Measurements from ENCODE around the gene DYNLRB1. TPM values are rescaled to one million over a fixed set of nuclear protein-coding genes. Genes with fewer than 3 reads are reported as not detected.
"Not testable (repeated sequence)": the region's sequence is repeated elsewhere in the genome, so short reads cannot be mapped to it uniquely, and the experiment has no call there.

The DYNLRB1 gene
- total RNA-seq, 1 experiment from 2014 or later = 177 TPM

GRCh38 chr20:34493646-34494045, 22.6 kb upstream of the DYNLRB1 start:
- no peak overlapping the region for H3K4me2 ChIP-seq (ENCODE audit: low read length)
- TF ChIP-seq EZH2phosphoT487 (IDR thresholded peaks at IDR 0.05; ENCODE audit: borderline replicate concordance, low read length) = no peak
- no peak for TF ChIP-seq CTCF (conservative IDR thresholded peaks at IDR 0.05; ENCODE audit: low read depth, low read length)
- TF ChIP-seq EZH2 (IDR thresholded peaks at IDR 0.05; ENCODE audit: low read length, unreplicated experiment) = no peak
- ChIA-PET POLR2A (ENCODE audit: unreplicated experiment) (no interaction called here), CTCF (no interaction called here)
- no peaks in the 10 kb centered on the region for H3K4me1 ChIP-seq (ENCODE audit: insufficient read depth, low read length)
- H2AFZ ChIP-seq (ENCODE audit: low read length) = no peak overlapping the region
- no peaks in the 10 kb centered on the region for H3K27me3 ChIP-seq (ENCODE audit: low read length)
- H3K9ac ChIP-seq (ENCODE audit: low read length) = no peak overlapping the region
- no peaks in the 10 kb centered on the region for H3K79me2 ChIP-seq (ENCODE audit: low read length)
- intact Hi-C loops (cut with micrococcal nuclease) = no loop called here
- H3K36me3 ChIP-seq (ENCODE audit: low read depth, low read length) = peaks cover 52% of the 10 kb centered on the region
- H3F3A ChIP-seq (ENCODE audit: low read length, unreplicated experiment) = no peaks in the 10 kb centered on the region
- ATAC-seq (no peak), DNase-seq (no peak)
- H3K27ac ChIP-seq (ENCODE audit: low read length) = no peak overlapping the region
- peaks cover 4% of the 10 kb centered on the region; the same call in 1 of the 2 replicates for H4K20me1 ChIP-seq (ENCODE audit: low read length)
- BruUV-seq (replicated peaks) = no TSS peak
- H3K9me2 ChIP-seq (replicated peaks; ENCODE audit: low read length) = no peaks in the 10 kb centered on the region
- no peak overlapping the region for H3K4me3 ChIP-seq (ENCODE audit: low read length)
- no peaks in the 10 kb centered on the region for H3K9me3 ChIP-seq (ENCODE audit: low read length)

- DNase-seq = no peak
- intact Hi-C loops (cut with micrococcal nuclease) = no loop called here
- H3K27me3 ChIP-seq (ENCODE audit: low read length) = no peaks in the 10 kb centered on the region
- TF ChIP-seq EZH2phosphoT487 (IDR thresholded peaks at IDR 0.05; ENCODE audit: borderline replicate concordance, low read length) (no peak), EZH2 (IDR thresholded peaks at IDR 0.05; ENCODE audit: low read length, unreplicated experiment) (no peak), CTCF (conservative IDR thresholded peaks at IDR 0.05; ENCODE audit: low read depth, low read length) (no peak)
- no peaks in the 10 kb centered on the region for H3K4me1 ChIP-seq (ENCODE audit: insufficient read depth, low read length)
- ATAC-seq = no peak
- H3K9ac ChIP-seq (ENCODE audit: low read length) = no peak overlapping the region
- H3K9me2 ChIP-seq (replicated peaks; ENCODE audit: low read length) = no peaks in the 10 kb centered on the region
- POLR2A ChIA-PET (ENCODE audit: unreplicated experiment) = interaction anchor here (0.6 kb wide), 1 partner anchor 28 kb away, joined by 5 read pairs; no protein-coding TSS in a partner anchor
- peaks cover 46% of the 10 kb centered on the region for H3K36me3 ChIP-seq (ENCODE audit: low read depth, low read length)
- no TSS peak for BruUV-seq (replicated peaks)
- CTCF ChIA-PET = no interaction called here
- H3K27ac ChIP-seq (ENCODE audit: low read length) = no peak overlapping the region
- H4K20me1 ChIP-seq (ENCODE audit: low read length) = peaks cover 4% of the 10 kb centered on the region; the same call in 1 of the 2 replicates
- no peak overlapping the region for H3K4me2 ChIP-seq (ENCODE audit: low read length)
- no peak overlapping the region for H3K4me3 ChIP-seq (ENCODE audit: low read length)
- no peaks in the 10 kb centered on the region for H3F3A ChIP-seq (ENCODE audit: low read length, unreplicated experiment)
- H3K9me3 ChIP-seq (ENCODE audit: low read length) = no peaks in the 10 kb centered on the region
- no peak overlapping the region for H2AFZ ChIP-seq (ENCODE audit: low read length)
- peaks cover under 1% of the 10 kb centered on the region; the same call in 1 of the 2 replicates for H3K79me2 ChIP-seq (ENCODE audit: low read length)
These were observed 20.9 kb upstream of the DYNLRB1 start for GRCh38 chr20:34495307-34495706.

- no peak for TF ChIP-seq EZH2 (IDR thresholded peaks at IDR 0.05; ENCODE audit: low read length, unreplicated experiment)
- no peak for TF ChIP-seq CTCF (conservative IDR thresholded peaks at IDR 0.05; ENCODE audit: low read depth, low read length)
- TF ChIP-seq EZH2phosphoT487 (IDR thresholded peaks at IDR 0.05; ENCODE audit: borderline replicate concordance, low read length) = no peak
- H2AFZ ChIP-seq (ENCODE audit: low read length) = no peak overlapping the region
- peaks cover 4% of the 10 kb centered on the region; the same call in 1 of the 2 replicates for H4K20me1 ChIP-seq (ENCODE audit: low read length)
- no peak overlapping the region for H3K4me3 ChIP-seq (ENCODE audit: low read length)
- POLR2A ChIA-PET (ENCODE audit: unreplicated experiment) = no interaction called here
- no TSS peak for BruUV-seq (replicated peaks)
- H3F3A ChIP-seq (ENCODE audit: low read length, unreplicated experiment) = no peaks in the 10 kb centered on the region
- no peak overlapping the region for H3K4me2 ChIP-seq (ENCODE audit: low read length)
- H3K79me2 ChIP-seq (ENCODE audit: low read length) = peaks cover 7% of the 10 kb centered on the region; the same call in 1 of the 2 replicates
- H3K9ac ChIP-seq (ENCODE audit: low read length) = no peak overlapping the region
- CTCF ChIA-PET = no interaction called here
- intact Hi-C loops (cut with micrococcal nuclease) = no loop called here
- peaks cover 47% of the 10 kb centered on the region for H3K36me3 ChIP-seq (ENCODE audit: low read depth, low read length)
- DNase-seq (no peak), ATAC-seq (no peak)
- no peaks in the 10 kb centered on the region for H3K9me3 ChIP-seq (ENCODE audit: low read length)
- H3K4me1 ChIP-seq (ENCODE audit: insufficient read depth, low read length) = no peaks in the 10 kb centered on the region
- no peaks in the 10 kb centered on the region for H3K9me2 ChIP-seq (replicated peaks; ENCODE audit: low read length)
- no peaks in the 10 kb centered on the region for H3K27me3 ChIP-seq (ENCODE audit: low read length)
- H3K27ac ChIP-seq (ENCODE audit: low read length) = no peak overlapping the region
These were observed 20.3 kb upstream of the DYNLRB1 start for GRCh38 chr20:34495916-34496315.

DNA sequence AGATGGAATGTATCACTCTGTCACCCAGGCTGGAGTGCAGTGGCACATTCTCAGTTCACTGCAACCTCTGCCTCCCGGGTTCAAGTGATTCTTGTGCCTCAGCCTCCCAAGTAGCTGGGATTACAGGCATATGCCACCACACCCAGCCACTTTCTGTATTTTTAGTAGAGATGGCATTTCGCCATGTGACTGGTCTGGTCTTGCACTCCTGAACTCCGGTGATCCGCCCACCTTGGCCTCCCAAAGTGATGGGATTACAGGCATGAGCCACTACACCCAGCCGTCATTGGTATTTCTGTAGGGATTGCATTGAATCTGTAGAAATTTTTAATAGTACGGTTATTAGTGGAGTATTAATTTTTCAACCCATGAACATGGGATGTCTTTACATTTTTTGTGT, 18.6 kb upstream of the DYNLRB1 start:
- H3K27me3 ChIP-seq (ENCODE audit: low read length); H3K9me2 ChIP-seq (replicated peaks; ENCODE audit: low read length); H3K4me2 ChIP-seq (ENCODE audit: low read length); ATAC-seq; CTCF ChIA-PET; H3K4me3 ChIP-seq (ENCODE audit: low read length); H2AFZ ChIP-seq (ENCODE audit: low read length); H3K9me3 ChIP-seq (ENCODE audit: low read length); H3F3A ChIP-seq (ENCODE audit: low read length, unreplicated experiment); intact Hi-C loops (cut with micrococcal nuclease); H3K9ac ChIP-seq (ENCODE audit: low read length); H3K4me1 ChIP-seq (ENCODE audit: insufficient read depth, low read length); H3K27ac ChIP-seq (ENCODE audit: low read length); H4K20me1 ChIP-seq (ENCODE audit: low read length); DNase-seq; BruUV-seq (replicated peaks); H3K79me2 ChIP-seq (ENCODE audit: low read length): not testable (repeated sequence)
- POLR2A ChIA-PET (ENCODE audit: unreplicated experiment) = interaction anchor here (0.9 kb wide), 1 partner anchor 25 kb away, joined by 5 read pairs; no protein-coding TSS in a partner anchor
- H3K36me3 ChIP-seq (ENCODE audit: low read depth, low read length) = peaks cover 37% of the 10 kb centered on the region
